Measurements from ENCODE around the gene NCAPD3.

DNA sequence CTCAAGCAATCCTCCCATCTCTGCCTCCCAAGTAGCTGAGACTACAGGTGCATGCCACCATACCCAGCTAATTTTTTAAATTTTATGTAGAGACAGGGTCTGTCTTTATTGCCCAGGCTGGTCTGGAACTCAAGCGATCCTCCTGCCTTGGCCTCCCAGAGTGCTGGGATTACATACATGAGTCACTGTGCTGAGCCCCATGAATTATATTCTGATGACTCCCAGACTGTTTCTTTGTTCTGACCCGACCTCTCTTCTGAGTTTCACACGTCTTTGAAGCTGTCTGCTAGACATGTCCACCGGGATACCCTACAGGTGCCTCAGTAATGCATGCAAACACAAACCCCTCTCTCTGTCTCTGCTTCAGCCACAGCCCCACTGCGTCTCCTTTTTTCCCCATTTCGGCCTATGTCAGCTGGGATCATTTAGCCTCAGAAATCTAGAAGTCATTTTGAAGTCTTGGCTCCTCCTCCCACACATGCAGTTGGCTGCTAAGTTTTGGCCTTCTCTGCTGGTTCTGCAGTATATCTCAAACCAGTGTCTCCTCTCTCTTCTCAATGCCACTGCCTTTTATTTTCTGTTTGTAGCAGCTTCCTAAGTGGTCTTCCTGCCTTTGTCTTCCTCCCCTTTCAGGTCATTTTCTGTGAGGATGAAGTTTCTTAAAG, 5.5 kb upstream of the NCAPD3 start:
- TF ChIP-seq TAF1 (IDR thresholded peaks at IDR 0.05; ENCODE audit: low read depth, low read length): no peak
- TF ChIP-seq POLR2A (IDR thresholded peaks at IDR 0.05; ENCODE audit: low read depth, low read length): no peak
- no peak for TF ChIP-seq POLR2AphosphoS5 (IDR thresholded peaks at IDR 0.05; ENCODE audit: low read depth, low read length)
- TF ChIP-seq POU2F2 (IDR thresholded peaks at IDR 0.05; ENCODE audit: low read depth, low read length): no peak
- no peak for TF ChIP-seq SPI1 (IDR thresholded peaks at IDR 0.05; ENCODE audit: low read depth, low read length)
